T-helper 1 cell (primary cell): ENCODE measurements around the gene BMAL1.
A peak's percentile ranks its signal among the peaks of the same experiment; 100 is the strongest.

Experiments used
- DNase-seq, 5 donors: peaks; one replicate each; pipeline ENCODE4 v3.0.0-alpha.2; 2012 to 2020

The BMAL1 gene

GRCh38 chr11:13343931-13344717 lies 66.5 kb downstream of the BMAL1 start:
- DNase-seq, result peak; percentile 27 to 69 (median 53)

- DNase-seq, result no peak
These were observed 67.2 kb downstream of the BMAL1 start for GRCh38 chr11:13344818-13345217.

GRCh38 chr11:13346470-13346869 lies 68.9 kb downstream of the BMAL1 start:
- no peak for DNase-seq

GRCh38 chr11:13347901-13348300 lies 70.3 kb downstream of the BMAL1 start:
- no peak for DNase-seq

GRCh38 chr11:13348305-13348704 lies 70.7 kb downstream of the BMAL1 start:
- no peak for DNase-seq

- no peak for DNase-seq
These were observed 71.5 kb downstream of the BMAL1 start for GRCh38 chr11:13349046-13349445.

- DNase-seq, result no peak
These were observed 72.0 kb downstream of the BMAL1 start for GRCh38 chr11:13349581-13349980.

GRCh38 chr11:13352711-13353110 lies 75.1 kb downstream of the BMAL1 start:
- no peak for DNase-seq

- DNase-seq, result no peak
These were observed 76.7 kb downstream of the BMAL1 start for GRCh38 chr11:13354335-13354734.

GRCh38 chr11:13355191-13355590 lies 77.6 kb downstream of the BMAL1 start:
- no peak for DNase-seq

GRCh38 chr11:13357232-13357631 lies 79.6 kb downstream of the BMAL1 start:
- DNase-seq, result no peak

- no peak for DNase-seq
These were observed 81.1 kb downstream of the BMAL1 start for GRCh38 chr11:13358596-13359270.

- no peak for DNase-seq
These were observed 85.1 kb downstream of the BMAL1 start for GRCh38 chr11:13362596-13363109.

GRCh38 chr11:13364388-13364787 lies 86.8 kb downstream of the BMAL1 start:
- no peak for DNase-seq

GRCh38 chr11:13366266-13367026 lies 88.9 kb downstream of the BMAL1 start:
- DNase-seq, result no peak

- no peak for DNase-seq
These were observed 89.5 kb downstream of the BMAL1 start for GRCh38 chr11:13367115-13367514.

- DNase-seq, result no peak
These were observed 90.5 kb downstream of the BMAL1 start for GRCh38 chr11:13368041-13368446.

- no peak for DNase-seq
These were observed 95.6 kb downstream of the BMAL1 start for GRCh38 chr11:13373216-13373615.

- DNase-seq, result no peak
These were observed 98.2 kb downstream of the BMAL1 start for GRCh38 chr11:13375798-13376197.

- no peak for DNase-seq
These were observed 98.8 kb downstream of the BMAL1 start for GRCh38 chr11:13376402-13376801.

GRCh38 chr11:13376838-13377237 lies 99.2 kb downstream of the BMAL1 start:
- no peak for DNase-seq

- DNase-seq, result no peak
These were observed 100.7 kb downstream of the BMAL1 start for GRCh38 chr11:13378316-13378715.

GRCh38 chr11:13380731-13381130 lies 103.1 kb downstream of the BMAL1 start:
- DNase-seq, result no peak
